Neural cell (in vitro differentiated cells): ENCODE results near the gene LPGAT1. TPM values are rescaled to one million over a fixed set of nuclear protein-coding genes. Genes with fewer than 3 reads are reported as not detected.
"Not testable (repeated sequence)": the region's sequence is repeated elsewhere in the genome, so short reads cannot be mapped to it uniquely, and the experiment has no call there.

ENCODE experiments used
- H2AFZ ChIP-seq: fragments of 200-600, 300-800 bp; sonication (generic), shearing (Covaris generic); 2 replicates; pipeline ENCODE4 v1.6.0; 2014; ENCODE audit warnings: low read depth, mild to moderate bottlenecking, antibody characterized with exemption, low read length, moderate library complexity
- H3F3A ChIP-seq: fragments of 200-600 bp; shearing (Covaris generic); 2 replicates; pipeline ENCODE4 v1.6.1; 2016; ENCODE audit warnings: mild to moderate bottlenecking, moderate library complexity, mixed read lengths, antibody characterized with exemption, low read length; ENCODE audit not compliant: insufficient read depth, poor library complexity, severe bottlenecking
- H3K27ac ChIP-seq: fragments of 200-600, 300-800 bp; sonication (generic), shearing (Covaris generic); 2 replicates; pipeline ENCODE4 v1.5.1; 2014; ENCODE audit warnings: mild to moderate bottlenecking, low read length, moderate library complexity
- H3K27me3 ChIP-seq: fragments of 300-800, 200-600 bp; sonication (generic), shearing (Covaris generic); 2 replicates; pipeline ENCODE4 v1.6.0; 2014; ENCODE audit warnings: mild to moderate bottlenecking, low read depth, low read length, moderate library complexity; ENCODE audit not compliant: insufficient read depth
- H3K36me3 ChIP-seq: fragments of 300-800, 200-600 bp; sonication (generic), shearing (Covaris generic); 2 replicates; pipeline ENCODE4 v1.5.1; 2014; ENCODE audit warnings: mild to moderate bottlenecking, antibody characterized with exemption, low read length, moderate library complexity; ENCODE audit not compliant: insufficient read depth
- H3K4me2 ChIP-seq: fragments of 300-800, 200-600 bp; sonication (generic), shearing (Covaris generic); 2 replicates; pipeline ENCODE4 v1.6.0; 2014; ENCODE audit warnings: mild to moderate bottlenecking, low read length
- H3K4me3 ChIP-seq: fragments of 300-800, 200-600 bp; sonication (generic), shearing (Covaris generic); 2 replicates; pipeline ENCODE4 v1.5.1; 2014; ENCODE audit warnings: mild to moderate bottlenecking, low read length, moderate library complexity
- H3K79me2 ChIP-seq: fragments of 200-600 bp; shearing (Covaris generic); replicated peaks from 2 replicates; pipeline ENCODE4 v1.6.0; 2014; ENCODE audit warnings: mild to moderate bottlenecking, low read length, moderate library complexity; ENCODE audit not compliant: insufficient read depth
- H3K9ac ChIP-seq: fragments of 300-800, 200-600 bp; sonication (generic), shearing (Covaris generic); 2 replicates; pipeline ENCODE4 v1.6.1; 2016; ENCODE audit warnings: mild to moderate bottlenecking, low read length, mixed read lengths
- H3K9me2 ChIP-seq: fragments of 200-600 bp; shearing (Covaris generic); 2 replicates; pipeline ENCODE4 v1.6.1; 2016; ENCODE audit warnings: mild to moderate bottlenecking, low read length, mixed read lengths; ENCODE audit not compliant: insufficient read depth
- H3K9me3 ChIP-seq: fragments of 200-600, 300-800 bp; sonication (generic), shearing (Covaris generic); 2 replicates; pipeline ENCODE4 v1.6.1; 2016; ENCODE audit warnings: mild to moderate bottlenecking, mixed run types, low read length, moderate library complexity, mixed read lengths
- H4K20me1 ChIP-seq: fragments of 200-600 bp; shearing (Covaris generic); 2 replicates; pipeline ENCODE4 v1.6.1; 2016; ENCODE audit warnings: mild to moderate bottlenecking, mixed run types; ENCODE audit not compliant: insufficient read depth
- EP300 ChIP-seq: fragments of 450-650 bp; conservative IDR thresholded peaks from 2 replicates; pipeline ENCODE4 v1.6.1; 2014; ENCODE audit warnings: antibody characterized with exemption, mild to moderate bottlenecking, moderate library complexity; ENCODE audit not compliant: poor library complexity, severe bottlenecking
- EZH2 ChIP-seq: fragments of 200-600, 300-800 bp; shearing (Covaris generic), sonication (generic); IDR thresholded peaks from 2 replicates; pipeline ENCODE4 v1.6.1; 2014; ENCODE audit warnings: antibody characterized with exemption, low read length, borderline replicate concordance, mild to moderate bottlenecking; ENCODE audit not compliant: insufficient read depth, poor library complexity, severe bottlenecking
- MXI1 ChIP-seq: fragments of 450-650 bp; conservative IDR thresholded peaks from 2 replicates; pipeline ENCODE4 v1.6.1; 2014; ENCODE audit warnings: antibody characterized with exemption, mild to moderate bottlenecking; ENCODE audit not compliant: poor library complexity, severe bottlenecking
- POLR2AphosphoS5 ChIP-seq: IDR thresholded peaks from 2 replicates; pipeline ENCODE4 v1.6.1; 2012
- REST ChIP-seq: IDR thresholded peaks from 2 replicates; pipeline ENCODE4 v1.6.1; 2012; ENCODE audit warnings: borderline replicate concordance
- SMC3 ChIP-seq: fragments of 450-650 bp; conservative IDR thresholded peaks from 2 replicates; pipeline ENCODE4 v1.6.1; 2014; ENCODE audit warnings: antibody characterized with exemption, mild to moderate bottlenecking, moderate library complexity; ENCODE audit not compliant: poor library complexity
- TAF1 ChIP-seq: IDR thresholded peaks from 2 replicates; pipeline ENCODE4 v1.6.1; 2012; ENCODE audit warnings: low read depth
- polyA plus RNA-seq: library from polyadenylated mRNA; depleted of rRNA; stranded (reverse); fragments of >200 nt; gene quantifications from 2 replicates; pipeline ENCODE4 v1.2.3, GENCODE V29; 2014

LPGAT1 gene
- polyA plus RNA-seq, 1 donor from 2014 or later = 53.1 TPM

- Histone ChIP-seq H3K27me3 (no peaks in the 10 kb centered on the region), H3K27ac (no peak overlapping the region), H3F3A (no peaks in the 10 kb centered on the region), H3K4me3 (no peak overlapping the region), H3K9me2 (no peaks in the 10 kb centered on the region), H3K9me3 (no peaks in the 10 kb centered on the region), H3K36me3 (no peaks in the 10 kb centered on the region), H4K20me1 (no peaks in the 10 kb centered on the region), H3K79me2 (no peaks in the 10 kb centered on the region), H3K4me2 (no peak overlapping the region), H2AFZ (no peak overlapping the region), H3K9ac (no peak overlapping the region)
- TF ChIP-seq EZH2 (no peak), TAF1 (no peak), EP300 (no peak), SMC3 (no peak), POLR2AphosphoS5 (no peak), MXI1 (no peak), REST (no peak)
Measured at GRCh38 chr1:211723273-211723672, 107.3 kb downstream of the LPGAT1 start.

- Histone ChIP-seq H3K27ac (no peak overlapping the region), H3K9me3 (no peaks in the 10 kb centered on the region)
Measured at GRCh38 chr1:211722277-211723175, 108.0 kb downstream of the LPGAT1 start.

GRCh38 chr1:211716555-211716954 is 114.0 kb downstream of the LPGAT1 start:
- H3K27ac ChIP-seq, H3K79me2 ChIP-seq, H3K27me3 ChIP-seq, H3K4me2 ChIP-seq, H3K4me3 ChIP-seq, H3K36me3 ChIP-seq, H3K9ac ChIP-seq, H3K9me3 ChIP-seq, H3F3A ChIP-seq, H2AFZ ChIP-seq, H3K9me2 ChIP-seq, H4K20me1 ChIP-seq: not testable (repeated sequence)

More at GRCh38 chr1:211722277-211723175, 108.0 kb downstream of the LPGAT1 start:
- Histone ChIP-seq H2AFZ (no peak overlapping the region), H3K36me3 (no peaks in the 10 kb centered on the region), H3K4me2 (no peak overlapping the region), H3F3A (no peaks in the 10 kb centered on the region), H3K9me2 (no peaks in the 10 kb centered on the region), H3K4me3 (no peak overlapping the region), H3K9ac (no peak overlapping the region), H3K79me2 (no peaks in the 10 kb centered on the region), H3K27me3 (no peaks in the 10 kb centered on the region), H4K20me1 (no peaks in the 10 kb centered on the region)
- TF ChIP-seq SMC3 (no peak), EZH2 (no peak)
